22Rv1 (cell line): Measurements from ENCODE around the gene KCNS3.

Source experiments
- CTCF ChIP-seq: fragments of 450-650 bp; IDR thresholded peaks from 2 replicates; pipeline ENCODE4 v1.5.1; 2017; ENCODE audit warnings: mild to moderate bottlenecking
- ZFX ChIP-seq: fragments of 450-650 bp; IDR thresholded peaks from 2 replicates; pipeline ENCODE4 v1.6.1; 2017; ENCODE audit warnings: antibody characterized with exemption, borderline replicate concordance

- TF ChIP-seq ZFX (no peak), CTCF (no peak)
Measured at GRCh38 chr2:17864676-17865075, 13.8 kb upstream of the KCNS3 start.
